Cerebellar nuclear complex (tissue), 1 donor: ENCODE data around the gene ENTPD8.

Experiments used
- DNase-seq, 2 experiments: peaks; one replicate each; lab custom pipeline; 2025; lab: John Stamatoyannopoulos, UW

Gene ENTPD8

DNA sequence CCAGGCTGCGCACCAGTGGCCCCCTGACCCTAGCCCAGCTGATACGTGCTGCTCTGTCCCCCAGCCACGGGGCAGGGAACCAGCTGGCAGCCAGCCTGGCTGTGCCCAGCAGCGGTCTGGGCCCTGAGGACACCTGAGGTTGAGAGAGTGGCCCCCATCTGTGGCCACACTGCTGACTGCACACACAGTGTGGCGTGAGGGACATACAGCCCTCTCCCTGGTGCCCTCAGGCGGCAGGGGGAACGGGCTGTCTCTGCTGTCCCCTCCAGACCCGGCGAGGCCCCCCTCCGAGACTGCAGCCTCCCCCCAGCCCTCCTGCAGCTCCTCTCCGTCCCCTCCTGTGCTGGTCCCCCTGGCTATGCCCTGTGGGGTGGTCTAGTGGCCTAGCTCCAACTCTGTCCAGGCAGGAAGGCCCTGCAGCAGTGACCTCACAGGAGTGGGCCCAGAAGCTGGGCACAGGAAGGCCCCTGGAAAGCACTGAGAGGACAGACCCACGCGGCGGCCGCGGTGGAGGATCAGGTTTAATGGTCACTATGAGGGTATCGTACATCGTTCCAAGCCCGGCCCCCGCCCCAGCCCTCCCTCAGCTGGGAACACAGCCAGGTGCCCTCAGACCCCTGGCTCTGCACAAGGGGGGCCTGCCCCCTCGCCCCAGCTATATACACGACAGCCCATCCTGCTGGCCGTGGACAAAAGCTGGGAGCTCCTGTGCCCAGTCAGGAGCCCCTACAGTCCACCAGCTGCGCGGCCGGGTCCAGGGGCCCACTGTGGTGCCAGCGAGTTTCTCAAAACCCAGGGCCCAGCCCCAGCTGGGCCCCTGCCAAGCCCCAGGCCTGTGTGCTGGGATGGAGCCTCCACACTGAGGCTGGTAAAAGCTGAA lies 6.8 kb upstream of the ENTPD8 start:
- DNase-seq: no peak

DNA sequence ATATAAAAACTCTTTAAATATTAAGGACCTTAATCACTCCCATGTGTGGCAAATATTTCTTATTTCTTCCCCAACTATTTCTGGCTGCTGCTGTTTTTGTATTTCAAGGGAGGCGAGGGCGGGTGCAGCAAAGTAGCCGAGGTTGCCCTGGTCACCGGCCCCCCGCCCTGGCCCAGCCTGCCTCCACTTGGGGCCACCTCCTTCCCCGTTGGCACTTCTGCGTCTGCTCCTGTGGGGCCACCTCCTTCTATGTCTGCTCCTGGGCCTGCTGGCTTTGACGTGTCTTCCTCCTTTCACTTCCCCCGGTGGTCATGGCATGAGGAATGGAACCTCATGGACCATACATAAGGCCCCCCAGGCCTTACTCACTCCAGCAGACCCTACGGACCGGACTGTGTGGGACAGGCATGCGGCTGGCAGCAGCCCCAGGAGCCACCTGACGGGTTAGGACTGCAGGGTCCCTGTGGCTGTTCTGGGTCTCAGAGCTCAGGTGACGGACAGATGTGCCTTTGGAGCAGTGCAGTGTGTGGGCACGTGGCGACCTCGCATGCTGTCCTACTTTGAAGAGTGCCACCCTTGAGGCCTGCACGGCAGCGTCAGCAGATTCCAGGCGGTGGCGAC lies 5.8 kb upstream of the ENTPD8 start:
- no peak for DNase-seq

DNA sequence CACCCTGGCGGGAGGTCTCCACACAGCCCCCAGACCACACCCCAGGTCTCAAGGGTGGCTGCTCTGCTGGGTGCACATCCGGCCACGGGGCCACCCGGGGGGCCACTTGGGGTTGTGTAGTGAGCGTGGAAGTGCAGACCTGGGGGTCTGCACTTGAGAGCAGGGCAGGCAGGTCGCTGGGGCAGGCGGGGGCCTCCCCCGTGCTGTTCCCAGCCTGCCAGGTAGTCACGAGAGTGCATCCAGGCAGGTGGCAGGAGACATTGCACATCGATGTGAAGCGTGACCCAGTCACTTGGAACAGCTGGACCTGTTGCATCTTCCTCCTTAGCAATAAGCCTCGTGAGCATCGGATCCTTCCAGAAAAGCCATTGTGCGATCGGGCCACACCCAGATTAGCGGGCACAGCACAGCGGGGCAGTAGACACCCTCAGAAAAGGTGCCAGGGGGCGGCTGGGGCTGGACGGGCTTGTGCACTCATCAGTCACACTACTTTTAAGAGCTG lies 4.8 kb upstream of the ENTPD8 start:
- no peak for DNase-seq

DNA sequence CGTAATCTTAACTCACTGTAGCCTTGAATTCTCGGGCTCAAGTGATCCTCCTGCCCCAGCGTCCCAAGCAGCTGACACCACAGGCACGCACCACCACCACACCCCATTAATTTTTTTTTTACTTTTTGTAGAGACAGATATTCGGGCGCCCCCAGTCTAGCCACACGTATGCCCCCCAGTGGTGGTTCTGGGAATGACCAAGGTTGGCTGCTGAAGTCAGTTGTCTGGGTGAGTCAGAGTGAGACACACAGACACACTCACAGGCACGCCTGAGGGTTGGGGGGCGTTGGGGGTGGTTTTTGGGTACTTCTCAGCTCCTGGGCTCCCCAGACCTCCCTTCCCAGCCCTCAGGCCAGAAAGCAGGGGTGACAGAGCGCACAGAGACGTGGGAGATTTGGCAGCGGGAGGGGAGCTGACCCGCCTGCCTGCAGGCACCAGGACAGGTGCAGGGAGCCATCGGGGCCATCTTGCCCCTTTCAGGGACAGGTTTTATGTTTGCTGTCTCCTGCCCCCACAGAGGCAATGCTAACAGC lies 4.2 kb upstream of the ENTPD8 start:
- DNase-seq: no peak

DNA sequence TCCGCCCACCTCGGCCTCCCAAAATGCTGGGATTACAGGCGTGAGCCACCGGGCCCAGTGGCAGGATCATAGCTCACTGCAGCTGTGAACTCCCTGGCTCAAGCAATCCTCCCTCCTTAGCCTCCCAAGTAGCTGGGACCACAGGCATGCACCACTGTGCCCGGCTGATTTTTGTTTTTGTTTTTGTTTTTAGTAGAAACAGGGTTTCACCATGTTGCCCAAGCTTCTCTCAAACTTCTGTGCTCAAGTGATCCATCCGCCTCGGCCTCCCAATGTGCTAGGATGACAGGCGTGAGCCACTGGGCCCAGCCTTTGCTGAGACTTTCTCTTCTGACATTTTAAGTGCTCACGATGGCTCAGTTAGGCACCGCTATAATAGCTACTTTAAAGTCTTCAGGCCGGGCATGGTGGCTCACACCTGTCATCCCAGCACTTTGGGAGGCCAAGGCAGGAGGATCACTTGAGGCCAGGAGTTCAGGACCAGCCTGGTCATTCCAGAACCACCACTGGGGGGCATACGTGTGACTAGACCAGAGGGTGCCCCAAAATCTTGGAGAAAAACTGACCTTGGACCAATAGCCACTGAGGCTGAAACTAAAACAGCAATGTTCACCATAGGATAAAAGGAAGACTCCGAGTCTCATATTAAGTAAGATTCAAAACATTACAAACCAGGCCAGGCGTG lies 3.1 kb upstream of the ENTPD8 start:
- DNase-seq: no peak

DNA sequence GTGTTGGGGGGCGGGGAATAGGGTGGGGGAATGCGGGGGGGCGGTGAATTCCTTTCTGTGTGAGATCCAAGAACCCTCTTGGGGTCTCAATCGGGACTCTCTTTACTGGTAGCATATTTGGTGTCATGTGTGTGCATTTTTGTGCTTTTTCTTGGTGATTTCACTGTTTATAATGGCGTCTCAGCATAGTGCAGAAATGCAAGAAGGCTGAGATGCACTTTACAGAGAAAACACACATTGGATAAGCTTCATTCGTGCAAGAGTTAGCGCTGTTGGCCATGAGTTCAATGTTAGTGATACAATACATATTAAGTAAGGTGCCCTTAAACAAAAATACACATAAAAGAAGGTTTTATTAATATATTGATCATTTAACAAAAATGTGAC lies 771 bp upstream of the ENTPD8 start:
- DNase-seq: no peak

DNA sequence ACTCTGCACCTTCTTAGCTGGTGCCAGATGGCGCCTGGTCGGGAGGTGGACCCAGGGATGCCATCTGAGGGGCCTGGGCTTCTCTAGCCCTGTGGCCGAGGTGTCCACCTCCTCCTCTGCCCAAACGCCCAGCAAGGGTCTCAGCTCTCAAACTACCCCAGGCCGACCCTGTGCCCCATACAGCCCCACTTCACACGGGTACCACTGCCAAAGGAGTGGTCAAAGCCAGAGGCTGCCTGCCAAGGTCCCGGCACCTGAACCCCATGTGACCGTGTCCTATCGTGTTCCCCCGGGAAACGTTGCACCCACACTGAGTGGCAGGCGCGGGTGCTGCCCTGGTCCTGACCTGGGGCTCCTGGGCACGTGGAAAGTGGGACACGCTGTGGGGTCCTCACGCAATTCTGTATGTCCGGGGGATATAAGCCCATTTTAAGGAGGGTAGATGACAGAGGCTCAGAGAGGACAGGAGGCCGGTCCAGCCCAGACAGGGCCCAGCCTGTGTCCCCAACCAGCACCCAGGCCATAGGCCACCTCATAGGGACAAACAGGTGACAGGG lies 1.9 kb downstream of the ENTPD8 start:
- DNase-seq: no peak

DNA sequence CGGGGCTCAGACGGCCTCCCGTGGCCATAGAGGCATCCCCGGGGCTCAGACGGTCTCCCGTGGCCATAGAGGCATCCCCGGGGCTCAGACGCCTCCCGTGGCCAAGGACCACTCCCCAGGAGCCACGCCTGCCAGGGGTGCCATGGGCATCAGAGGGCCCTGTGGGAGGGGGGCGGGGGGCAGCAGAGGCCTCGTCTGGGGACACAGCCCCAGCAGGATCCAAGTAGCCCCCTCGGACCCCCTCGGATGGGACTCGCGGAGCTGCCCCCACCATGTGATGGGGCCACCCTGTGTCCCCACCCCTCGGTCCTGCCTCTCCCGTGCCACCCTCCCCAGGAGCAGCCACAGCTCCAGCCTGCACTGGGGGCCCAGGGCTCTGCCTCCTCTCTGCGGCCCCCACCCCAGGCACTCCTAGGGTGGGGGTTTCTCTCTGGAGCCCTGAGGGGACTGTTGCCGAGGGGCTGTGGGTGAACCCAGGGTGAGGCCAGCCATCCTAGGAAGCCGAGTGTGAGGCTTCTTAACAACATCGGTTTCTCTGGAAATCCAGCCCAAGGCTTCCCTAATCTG lies 2.5 kb downstream of the ENTPD8 start:
- DNase-seq: no peak

DNA sequence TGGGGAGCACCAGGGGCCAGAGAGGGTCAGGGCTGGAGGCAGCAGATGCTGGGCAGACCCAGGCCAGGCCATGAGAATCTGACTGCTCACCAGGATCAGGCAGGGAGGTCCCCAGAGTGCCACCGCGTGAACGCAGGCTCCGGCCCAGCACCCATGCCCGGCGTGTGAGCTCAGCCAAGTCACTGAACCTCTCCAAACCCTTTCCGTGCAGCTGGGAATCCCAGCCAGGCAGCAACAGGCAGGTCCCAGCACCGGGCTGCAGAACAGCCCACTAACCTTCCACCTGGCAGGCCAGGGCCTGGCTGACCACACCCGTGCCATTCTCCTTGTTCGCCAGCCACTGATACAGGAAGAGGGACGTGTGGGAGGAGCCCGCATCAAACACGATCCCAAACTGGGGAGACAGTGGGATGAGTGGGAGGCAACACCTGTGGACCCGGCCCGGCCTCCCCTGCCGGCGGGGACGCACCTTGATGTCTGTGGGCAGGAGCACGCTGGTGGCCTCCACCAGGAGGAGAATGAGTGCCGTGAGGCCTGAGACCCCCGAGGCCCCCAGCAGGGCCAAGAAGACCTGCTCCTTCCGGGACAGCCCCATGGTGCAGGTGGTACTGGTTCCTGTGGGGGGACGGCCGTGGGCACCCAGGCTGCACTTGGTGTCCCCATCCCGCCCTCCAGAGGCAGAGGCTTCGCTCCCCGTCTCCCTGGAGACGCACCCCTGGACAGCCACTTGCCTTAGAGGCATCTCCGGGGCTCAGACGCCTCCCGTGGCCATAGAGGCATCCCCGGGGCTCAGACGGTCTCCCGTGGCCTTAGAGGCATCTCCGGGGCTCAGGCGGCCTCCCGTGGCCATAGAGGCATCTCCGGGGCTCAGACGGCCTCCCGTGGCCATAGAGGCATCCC lies 3.2 kb downstream of the ENTPD8 start:
- no peak for DNase-seq

DNA sequence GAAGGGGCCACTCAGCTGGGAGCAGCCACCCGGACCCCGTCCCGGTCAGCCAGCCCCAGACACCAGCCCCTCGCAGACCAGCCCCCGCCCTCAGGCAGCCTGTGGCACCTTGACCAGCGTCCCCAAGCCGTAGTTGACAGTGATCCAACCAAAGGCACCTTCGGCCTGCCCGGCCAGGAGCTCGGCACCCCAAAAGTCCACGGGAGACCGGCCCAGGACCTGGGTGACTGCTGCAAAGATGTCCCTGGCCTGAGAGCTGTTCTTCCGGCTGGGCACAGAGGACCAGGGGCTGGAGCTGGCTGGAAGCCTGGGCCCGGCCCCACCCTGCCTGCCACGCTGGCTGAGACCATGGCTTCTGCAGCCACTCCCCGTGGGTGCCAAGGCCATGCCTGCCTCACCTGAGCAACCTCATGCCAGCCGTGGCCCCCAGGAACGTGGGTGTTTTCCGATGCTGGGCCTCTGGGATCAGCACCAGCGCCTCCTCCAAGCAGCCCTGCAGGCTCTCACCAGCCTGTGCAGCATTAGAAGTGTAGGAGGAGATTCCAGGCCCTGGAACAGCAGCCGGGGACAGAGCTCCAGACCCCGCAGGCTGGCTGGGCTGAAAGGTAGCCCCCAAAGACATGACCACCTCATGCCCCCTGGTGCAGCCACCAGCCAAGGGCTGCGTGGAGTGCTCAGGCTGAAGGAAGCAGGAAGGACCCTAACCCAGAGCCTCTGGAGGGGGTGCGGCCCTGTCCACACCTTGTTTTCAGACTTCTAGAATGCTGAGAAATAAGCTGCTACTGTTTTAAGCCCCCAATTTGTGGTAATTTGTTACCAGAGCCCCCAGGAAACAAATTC lies 4.2 kb downstream of the ENTPD8 start:
- no peak for DNase-seq

DNA sequence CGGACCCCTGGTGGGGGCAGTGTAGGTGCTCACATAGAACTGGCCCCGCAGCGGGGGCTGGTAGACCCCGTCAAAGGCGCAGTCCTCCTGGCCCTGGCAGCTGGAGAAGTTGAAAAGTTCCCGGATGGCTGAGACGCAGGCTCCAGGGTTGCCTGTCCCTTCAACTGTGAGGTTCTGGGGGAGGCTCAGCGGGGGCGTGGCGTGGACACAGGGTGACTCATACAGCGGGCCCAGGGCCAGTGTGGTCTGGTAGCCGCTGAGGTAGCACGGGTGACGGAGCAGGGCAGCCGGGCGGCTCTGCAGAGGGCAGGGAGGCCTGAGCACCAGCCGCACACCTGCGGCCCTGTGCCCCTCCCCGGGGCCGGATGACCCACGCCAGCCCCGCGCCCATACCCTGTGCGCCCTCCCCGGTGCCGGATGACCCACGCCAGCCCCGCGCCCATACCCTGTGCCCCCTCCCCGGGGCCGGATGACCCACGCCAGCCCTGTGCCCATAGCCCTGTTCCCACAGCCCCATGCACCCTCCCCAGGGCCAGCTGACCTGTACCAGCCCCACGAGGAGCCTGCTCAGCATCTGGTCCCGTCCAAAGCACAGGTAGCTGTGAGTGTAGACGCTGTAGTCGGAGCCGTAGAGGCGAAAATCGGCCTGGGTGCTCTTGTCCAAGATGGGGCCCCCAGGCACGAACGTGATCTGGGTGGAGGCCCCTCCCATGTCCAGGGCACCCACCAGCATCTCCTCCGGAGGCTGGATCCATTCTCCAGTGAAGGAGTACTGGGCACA lies 5.0 kb downstream of the ENTPD8 start:
- no peak for DNase-seq

DNA sequence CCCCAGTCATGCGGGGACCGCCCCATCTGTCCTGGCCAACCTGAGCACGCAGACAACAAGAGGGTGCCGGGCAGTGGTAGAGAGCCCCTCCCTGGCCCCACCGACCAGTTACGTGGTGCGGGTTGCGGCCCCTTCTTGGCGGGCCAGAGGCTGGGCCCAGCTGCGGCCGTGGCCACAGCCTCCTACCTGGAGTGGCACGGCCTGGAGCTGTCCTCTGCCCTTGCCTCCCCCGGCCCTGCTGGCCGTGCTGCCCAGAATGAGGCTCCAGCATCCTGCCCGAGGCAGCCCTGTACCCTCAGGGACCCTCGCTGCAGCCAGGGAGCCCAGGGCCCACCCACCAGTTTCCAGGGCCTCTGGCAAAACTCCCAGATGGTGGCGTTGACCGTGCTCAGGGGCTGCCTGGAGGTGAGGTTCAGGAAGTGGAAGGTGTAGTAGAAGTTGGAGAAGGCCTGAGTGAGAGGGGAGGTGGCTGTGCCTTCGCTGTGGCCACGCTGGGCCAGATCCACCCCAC lies 5.7 kb downstream of the ENTPD8 start:
- no peak for DNase-seq

DNA sequence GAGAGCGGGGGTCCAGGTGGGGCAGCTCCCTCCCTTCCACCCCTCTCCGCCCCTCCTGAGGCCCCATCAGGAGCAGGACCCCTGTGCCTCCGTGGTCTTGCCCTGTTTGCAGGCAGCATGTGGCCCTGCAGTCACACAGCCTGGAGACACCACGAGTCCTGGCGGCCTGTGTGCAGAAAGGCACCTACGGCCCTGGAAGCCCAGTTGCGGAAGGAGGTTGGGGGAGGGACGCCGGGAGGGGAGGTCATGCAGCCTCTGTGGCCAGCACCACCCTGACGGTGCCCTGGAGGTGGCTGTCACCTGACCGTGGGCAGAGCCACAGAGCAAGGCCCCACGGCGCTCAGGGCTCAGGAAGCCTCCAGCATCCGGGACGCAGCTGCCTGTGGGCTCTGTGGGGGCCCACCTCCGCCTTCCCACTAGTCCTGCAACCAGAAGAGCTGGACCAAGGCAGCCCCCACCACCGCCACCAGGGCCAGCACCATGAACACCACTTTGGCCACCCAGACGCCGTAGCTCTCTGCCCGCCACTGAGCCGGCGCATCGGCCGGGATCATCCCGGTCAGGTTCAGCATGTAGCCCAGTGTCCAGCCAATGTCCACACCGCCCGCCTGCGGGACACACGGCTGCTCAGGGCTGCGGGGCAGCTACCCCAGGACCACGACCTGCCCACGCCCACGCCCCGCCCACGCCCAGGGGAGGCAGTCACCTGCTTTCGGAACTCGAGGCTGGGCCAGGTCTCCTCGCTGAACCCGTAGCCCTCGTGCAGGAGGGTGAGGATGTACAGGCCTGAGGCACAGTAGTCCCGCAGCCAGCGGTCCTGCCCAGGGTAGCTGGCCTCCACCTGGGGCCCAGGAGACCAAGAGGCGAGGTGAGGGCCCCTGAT lies 6.4 kb downstream of the ENTPD8 start:
- no peak for DNase-seq

DNA sequence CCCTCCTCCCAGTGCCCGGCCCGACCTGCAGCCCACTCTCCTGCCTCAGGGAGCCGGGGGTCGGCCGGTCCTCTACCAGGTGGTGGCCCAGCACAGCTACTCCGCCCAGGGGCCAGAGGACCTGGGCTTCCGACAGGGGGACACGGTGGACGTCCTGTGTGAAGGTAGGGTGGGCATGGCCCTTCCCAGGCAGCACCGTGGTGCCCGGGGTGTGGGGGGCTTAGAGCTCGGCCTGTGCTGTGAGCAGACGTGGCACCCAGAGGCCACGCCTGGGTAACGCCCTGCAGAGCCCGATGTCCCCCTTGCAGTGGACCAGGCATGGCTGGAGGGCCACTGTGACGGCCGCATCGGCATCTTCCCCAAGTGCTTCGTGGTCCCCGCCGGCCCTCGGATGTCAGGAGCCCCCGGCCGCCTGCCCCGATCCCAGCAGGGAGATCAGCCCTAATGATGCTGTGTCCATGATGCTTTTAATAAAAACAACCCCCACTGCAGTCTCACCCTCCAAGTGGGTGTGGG lies 7.2 kb downstream of the ENTPD8 start:
- DNase-seq: no peak

DNA sequence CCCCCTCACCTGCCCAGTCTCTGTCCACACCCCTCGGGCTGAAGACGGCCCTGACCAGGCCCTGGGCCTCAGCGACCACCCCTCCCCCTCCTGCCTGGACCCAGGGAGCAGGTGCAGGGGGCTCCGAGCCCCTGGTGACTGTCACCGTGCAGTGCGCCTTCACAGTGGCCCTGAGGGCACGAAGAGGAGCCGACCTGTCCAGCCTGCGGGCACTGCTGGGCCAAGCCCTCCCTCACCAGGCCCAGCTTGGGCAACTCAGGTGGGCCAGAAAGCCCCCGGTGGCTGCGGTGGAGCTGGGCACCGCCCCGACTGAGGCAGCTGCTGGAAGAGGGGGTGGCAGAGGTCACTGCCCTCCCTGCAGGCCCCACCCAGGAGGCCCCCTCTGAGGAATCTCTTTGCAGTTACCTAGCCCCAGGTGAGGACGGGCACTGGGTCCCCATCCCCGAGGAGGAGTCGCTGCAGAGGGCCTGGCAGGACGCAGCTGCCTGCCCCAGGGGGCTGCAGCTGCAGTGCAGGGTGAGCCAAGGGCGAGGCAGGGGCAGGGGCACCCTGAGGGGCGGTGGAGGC lies 7.7 kb downstream of the ENTPD8 start:
- no peak for DNase-seq

DNA sequence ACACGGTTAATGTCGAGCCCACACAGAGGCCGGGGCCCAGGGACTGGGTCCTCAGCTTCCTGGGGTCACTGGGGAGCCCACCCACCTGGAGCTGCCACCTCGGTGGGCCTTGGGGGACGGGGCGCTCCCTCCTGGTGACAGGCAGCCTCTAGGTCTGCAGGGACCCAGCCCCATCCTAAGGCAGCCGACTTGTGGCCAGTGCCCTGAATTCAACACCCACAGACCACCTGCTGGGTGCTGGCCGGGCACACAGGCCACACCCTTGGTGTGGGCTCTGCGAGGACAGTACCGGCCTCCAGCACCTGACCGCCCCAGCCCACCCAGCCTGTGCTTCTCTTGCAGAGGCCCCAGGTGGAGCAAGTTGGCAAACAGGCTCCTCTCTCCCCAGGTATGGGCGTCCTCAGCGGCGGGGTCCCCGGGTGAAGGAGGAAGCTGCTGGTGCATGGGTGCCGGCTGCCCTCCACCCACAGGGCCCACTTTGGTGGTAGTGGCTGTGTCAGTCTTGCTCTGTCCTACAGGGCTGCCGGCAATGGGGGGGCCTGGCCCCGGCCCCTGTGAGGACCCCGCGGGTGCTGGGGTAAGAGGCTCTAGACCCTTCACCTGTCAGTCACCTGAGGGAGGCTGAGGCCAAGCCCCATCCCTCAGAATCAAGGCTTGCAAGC lies 8.3 kb downstream of the ENTPD8 start:
- no peak for DNase-seq

DNA sequence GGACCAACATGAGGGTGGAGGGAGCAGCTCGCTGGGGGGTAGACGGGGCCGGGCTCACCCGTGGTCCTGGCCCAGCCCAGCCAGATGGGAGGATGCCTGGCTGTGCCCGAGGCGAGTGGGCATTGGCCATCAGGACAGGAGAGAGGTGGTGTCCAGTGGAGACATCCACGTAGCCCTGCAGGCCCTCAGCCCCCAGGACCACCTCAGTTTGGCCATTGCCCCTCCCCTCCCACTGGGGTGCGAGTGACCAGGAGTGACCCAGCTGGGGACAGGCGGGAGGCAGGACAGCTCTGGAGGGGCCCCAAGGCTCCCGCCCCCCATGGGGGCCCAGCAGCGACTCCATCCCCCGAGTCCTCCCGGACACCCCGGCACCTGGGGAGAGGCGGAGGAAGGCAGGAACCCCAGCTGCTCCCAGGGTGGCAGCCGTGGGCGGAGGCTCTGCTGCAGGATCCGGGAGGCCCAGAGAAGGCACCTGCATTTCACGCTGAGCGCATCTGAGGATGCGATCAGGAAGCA lies 9.7 kb downstream of the ENTPD8 start:
- DNase-seq: no peak
